ENCODE results near the gene SRSF11. TPM values are rescaled to one million over a fixed set of nuclear protein-coding genes. Genes with fewer than 3 reads are reported as not detected.

SRSF11 gene
- polyA plus RNA-seq, 1 donor from 2014 or later = 514 TPM

GRCh38 chr1:70277875-70278274, 56.7 kb downstream of the SRSF11 start:
- Histone ChIP-seq H3K4me3 (ENCODE audit: low read length) (no peak overlapping the region), H2AFZ (ENCODE audit: low read depth, low read length) (no peak overlapping the region), H3K79me2 (replicated peaks; ENCODE audit: insufficient read depth, low read length) (no peaks in the 10 kb centered on the region), H4K20me1 (ENCODE audit: insufficient read depth) (no peaks in the 10 kb centered on the region), H3F3A (ENCODE audit: insufficient read depth, low read length, poor library complexity, severe bottlenecking) (peaks cover 3% of the 10 kb centered on the region), H3K9ac (ENCODE audit: low read length) (no peak overlapping the region), H3K27me3 (ENCODE audit: insufficient read depth, low read depth, low read length) (no peaks in the 10 kb centered on the region), H3K27ac (ENCODE audit: low read length) (no peak overlapping the region), H3K9me3 (ENCODE audit: low read length) (no peaks in the 10 kb centered on the region), H3K4me2 (ENCODE audit: low read length) (no peak overlapping the region), H3K36me3 (ENCODE audit: insufficient read depth, low read length) (no peaks in the 10 kb centered on the region), H3K9me2 (ENCODE audit: insufficient read depth, low read length) (no peaks in the 10 kb centered on the region)
- TF ChIP-seq TAF1 (IDR thresholded peaks at IDR 0.05; ENCODE audit: low read depth) = no peak

- no peak overlapping the region for H3K27ac ChIP-seq (ENCODE audit: low read length)
- H4K20me1 ChIP-seq (ENCODE audit: insufficient read depth) = no peaks in the 10 kb centered on the region
- TF ChIP-seq, protein P1, sequence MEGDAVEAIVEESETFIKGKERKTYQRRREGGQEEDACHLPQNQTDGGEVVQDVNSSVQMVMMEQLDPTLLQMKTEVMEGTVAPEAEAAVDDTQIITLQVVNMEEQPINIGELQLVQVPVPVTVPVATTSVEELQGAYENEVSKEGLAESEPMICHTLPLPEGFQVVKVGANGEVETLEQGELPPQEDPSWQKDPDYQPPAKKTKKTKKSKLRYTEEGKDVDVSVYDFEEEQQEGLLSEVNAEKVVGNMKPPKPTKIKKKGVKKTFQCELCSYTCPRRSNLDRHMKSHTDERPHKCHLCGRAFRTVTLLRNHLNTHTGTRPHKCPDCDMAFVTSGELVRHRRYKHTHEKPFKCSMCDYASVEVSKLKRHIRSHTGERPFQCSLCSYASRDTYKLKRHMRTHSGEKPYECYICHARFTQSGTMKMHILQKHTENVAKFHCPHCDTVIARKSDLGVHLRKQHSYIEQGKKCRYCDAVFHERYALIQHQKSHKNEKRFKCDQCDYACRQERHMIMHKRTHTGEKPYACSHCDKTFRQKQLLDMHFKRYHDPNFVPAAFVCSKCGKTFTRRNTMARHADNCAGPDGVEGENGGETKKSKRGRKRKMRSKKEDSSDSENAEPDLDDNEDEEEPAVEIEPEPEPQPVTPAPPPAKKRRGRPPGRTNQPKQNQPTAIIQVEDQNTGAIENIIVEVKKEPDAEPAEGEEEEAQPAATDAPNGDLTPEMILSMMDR (IDR thresholded peaks at IDR 0.05; ENCODE audit: poor library complexity, severe bottlenecking) = no peak
- TF ChIP-seq POLR2AphosphoS5 (IDR thresholded peaks at IDR 0.05) (no peak), MXI1 (conservative IDR thresholded peaks at IDR 0.05; ENCODE audit: poor library complexity, severe bottlenecking) (no peak), SMC3 (conservative IDR thresholded peaks at IDR 0.05; ENCODE audit: poor library complexity) (no peak)
- H3K79me2 ChIP-seq (replicated peaks; ENCODE audit: insufficient read depth, low read length) = no peaks in the 10 kb centered on the region
- H3K4me3 ChIP-seq (ENCODE audit: low read length) = no peak overlapping the region
- H3K9me2 ChIP-seq (ENCODE audit: insufficient read depth, low read length) = no peaks in the 10 kb centered on the region
- H3K9me3 ChIP-seq (ENCODE audit: low read length) = no peaks in the 10 kb centered on the region
- no peak overlapping the region for H3K9ac ChIP-seq (ENCODE audit: low read length)
- H3K4me2 ChIP-seq (ENCODE audit: low read length) = no peak overlapping the region
- peaks cover 3% of the 10 kb centered on the region for H3F3A ChIP-seq (ENCODE audit: insufficient read depth, low read length, poor library complexity, severe bottlenecking)
- H2AFZ ChIP-seq (ENCODE audit: low read depth, low read length) = no peak overlapping the region
- no peaks in the 10 kb centered on the region for H3K36me3 ChIP-seq (ENCODE audit: insufficient read depth, low read length)
- H3K27me3 ChIP-seq (ENCODE audit: insufficient read depth, low read depth, low read length) = no peaks in the 10 kb centered on the region
These were observed 57.5 kb downstream of the SRSF11 start for GRCh38 chr1:70278710-70279109.

DNA sequence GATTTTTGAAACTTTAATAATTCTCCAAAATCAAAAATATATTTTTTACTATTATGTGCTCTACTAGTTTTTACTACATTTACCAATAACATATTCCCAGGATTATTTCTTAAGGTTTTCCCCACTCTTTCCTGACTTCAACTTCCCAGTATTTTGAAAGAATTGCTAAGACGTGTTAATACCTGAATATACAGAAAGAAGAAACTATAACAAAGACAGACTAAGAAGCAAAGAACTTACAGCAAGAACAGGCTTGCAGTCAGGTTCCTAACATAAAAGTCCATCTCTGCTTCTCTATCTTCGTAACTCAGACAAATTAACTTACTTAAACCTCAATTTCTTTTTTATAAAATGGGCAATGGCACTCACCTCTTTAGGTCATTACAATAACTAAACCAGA, 63.2 kb downstream of the SRSF11 start:
- Histone ChIP-seq H3K9me2 (ENCODE audit: insufficient read depth, low read length) (no peaks in the 10 kb centered on the region), H3K9me3 (ENCODE audit: low read length) (no peaks in the 10 kb centered on the region), H3K27ac (ENCODE audit: low read length) (no peak overlapping the region), H3K36me3 (ENCODE audit: insufficient read depth, low read length) (no peaks in the 10 kb centered on the region), H4K20me1 (ENCODE audit: insufficient read depth) (no peaks in the 10 kb centered on the region), H3K4me2 (ENCODE audit: low read length) (no peak overlapping the region), H3K4me3 (ENCODE audit: low read length) (no peak overlapping the region), H2AFZ (ENCODE audit: low read depth, low read length) (no peak overlapping the region), H3K27me3 (ENCODE audit: insufficient read depth, low read depth, low read length) (no peaks in the 10 kb centered on the region), H3F3A (ENCODE audit: insufficient read depth, low read length, poor library complexity, severe bottlenecking) (peaks cover 3% of the 10 kb centered on the region), H3K79me2 (replicated peaks; ENCODE audit: insufficient read depth, low read length) (no peaks in the 10 kb centered on the region), H3K9ac (ENCODE audit: low read length) (no peak overlapping the region)
- TF ChIP-seq POLR2AphosphoS5 (IDR thresholded peaks at IDR 0.05) = no peak
- TF ChIP-seq, protein P1 (IDR thresholded peaks at IDR 0.05; ENCODE audit: poor library complexity, severe bottlenecking) = no peak
- no peak for TF ChIP-seq EZH2 (IDR thresholded peaks at IDR 0.05; ENCODE audit: borderline replicate concordance, insufficient read depth, low read length, poor library complexity, severe bottlenecking)
- no peak for TF ChIP-seq RAD21 (conservative IDR thresholded peaks at IDR 0.05)
- no peak for TF ChIP-seq MXI1 (conservative IDR thresholded peaks at IDR 0.05; ENCODE audit: poor library complexity, severe bottlenecking)
- TF ChIP-seq SMC3 (conservative IDR thresholded peaks at IDR 0.05; ENCODE audit: poor library complexity) = no peak
- no peak for TF ChIP-seq TAF1 (IDR thresholded peaks at IDR 0.05; ENCODE audit: low read depth)
- no peak for TF ChIP-seq EP300 (conservative IDR thresholded peaks at IDR 0.05; ENCODE audit: poor library complexity, severe bottlenecking)
- TF ChIP-seq REST (IDR thresholded peaks at IDR 0.05; ENCODE audit: borderline replicate concordance) = no peak

Measured in neural cell (in vitro differentiated cells).